Measurements from ENCODE around the gene ARHGEF16.

DNA sequence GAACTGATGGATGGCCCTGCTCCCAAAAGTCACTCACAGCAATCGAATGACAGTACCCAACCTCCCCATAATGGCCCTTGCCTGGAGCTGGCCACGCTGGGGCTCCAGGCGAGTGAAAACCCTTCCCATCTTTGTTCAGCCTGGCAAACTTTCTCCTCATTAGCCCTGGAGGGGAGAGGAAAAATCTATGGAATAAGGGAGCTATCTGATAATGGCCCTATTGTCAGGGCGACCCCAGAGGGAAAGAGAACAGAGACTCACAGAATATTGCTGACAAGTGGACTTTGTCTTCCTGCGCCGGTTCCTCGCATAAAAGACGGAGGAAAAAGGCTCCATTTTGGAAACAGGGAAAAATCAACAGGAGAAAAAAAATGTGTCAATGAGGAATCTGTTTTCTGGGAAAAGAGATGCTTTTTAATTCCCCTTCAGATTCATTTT lies 13.0 kb upstream of the ARHGEF16 start:
- TF ChIP-seq, protein P1, sequence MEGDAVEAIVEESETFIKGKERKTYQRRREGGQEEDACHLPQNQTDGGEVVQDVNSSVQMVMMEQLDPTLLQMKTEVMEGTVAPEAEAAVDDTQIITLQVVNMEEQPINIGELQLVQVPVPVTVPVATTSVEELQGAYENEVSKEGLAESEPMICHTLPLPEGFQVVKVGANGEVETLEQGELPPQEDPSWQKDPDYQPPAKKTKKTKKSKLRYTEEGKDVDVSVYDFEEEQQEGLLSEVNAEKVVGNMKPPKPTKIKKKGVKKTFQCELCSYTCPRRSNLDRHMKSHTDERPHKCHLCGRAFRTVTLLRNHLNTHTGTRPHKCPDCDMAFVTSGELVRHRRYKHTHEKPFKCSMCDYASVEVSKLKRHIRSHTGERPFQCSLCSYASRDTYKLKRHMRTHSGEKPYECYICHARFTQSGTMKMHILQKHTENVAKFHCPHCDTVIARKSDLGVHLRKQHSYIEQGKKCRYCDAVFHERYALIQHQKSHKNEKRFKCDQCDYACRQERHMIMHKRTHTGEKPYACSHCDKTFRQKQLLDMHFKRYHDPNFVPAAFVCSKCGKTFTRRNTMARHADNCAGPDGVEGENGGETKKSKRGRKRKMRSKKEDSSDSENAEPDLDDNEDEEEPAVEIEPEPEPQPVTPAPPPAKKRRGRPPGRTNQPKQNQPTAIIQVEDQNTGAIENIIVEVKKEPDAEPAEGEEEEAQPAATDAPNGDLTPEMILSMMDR (IDR thresholded peaks at IDR 0.05): no peak
- TF ChIP-seq POLR2A (IDR thresholded peaks at IDR 0.05): no peak

All from heart left ventricle (tissue), 13 donors.